ENCODE data around the gene UMAD1.

GRCh38 chr7:7699970-7700369 lies 59.4 kb downstream of the UMAD1 start:
- TF ChIP-seq POLR2AphosphoS5 (IDR thresholded peaks at IDR 0.05; ENCODE audit: insufficient read depth, low read depth, low read length) (no peak), POLR2A (IDR thresholded peaks at IDR 0.05; ENCODE audit: low read depth, low read length) (no peak), JUN (IDR thresholded peaks at IDR 0.05; ENCODE audit: borderline replicate concordance, insufficient read depth, insufficient read length, low read depth) (no peak), EZH2 (IDR thresholded peaks at IDR 0.05; ENCODE audit: borderline replicate concordance, low read depth, low read length, severe bottlenecking) (no peak), MYC (IDR thresholded peaks at IDR 0.05; ENCODE audit: low read depth, low read length) (no peak)
- TF ChIP-seq, protein P1, sequence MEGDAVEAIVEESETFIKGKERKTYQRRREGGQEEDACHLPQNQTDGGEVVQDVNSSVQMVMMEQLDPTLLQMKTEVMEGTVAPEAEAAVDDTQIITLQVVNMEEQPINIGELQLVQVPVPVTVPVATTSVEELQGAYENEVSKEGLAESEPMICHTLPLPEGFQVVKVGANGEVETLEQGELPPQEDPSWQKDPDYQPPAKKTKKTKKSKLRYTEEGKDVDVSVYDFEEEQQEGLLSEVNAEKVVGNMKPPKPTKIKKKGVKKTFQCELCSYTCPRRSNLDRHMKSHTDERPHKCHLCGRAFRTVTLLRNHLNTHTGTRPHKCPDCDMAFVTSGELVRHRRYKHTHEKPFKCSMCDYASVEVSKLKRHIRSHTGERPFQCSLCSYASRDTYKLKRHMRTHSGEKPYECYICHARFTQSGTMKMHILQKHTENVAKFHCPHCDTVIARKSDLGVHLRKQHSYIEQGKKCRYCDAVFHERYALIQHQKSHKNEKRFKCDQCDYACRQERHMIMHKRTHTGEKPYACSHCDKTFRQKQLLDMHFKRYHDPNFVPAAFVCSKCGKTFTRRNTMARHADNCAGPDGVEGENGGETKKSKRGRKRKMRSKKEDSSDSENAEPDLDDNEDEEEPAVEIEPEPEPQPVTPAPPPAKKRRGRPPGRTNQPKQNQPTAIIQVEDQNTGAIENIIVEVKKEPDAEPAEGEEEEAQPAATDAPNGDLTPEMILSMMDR (IDR thresholded peaks at IDR 0.05; ENCODE audit: extremely low read depth in 1 of 2, insufficient read depth in 1 of 2, low read depth in 1 of 2, low read length in 2 of 2): no peak
- TF ChIP-seq, protein P2, sequence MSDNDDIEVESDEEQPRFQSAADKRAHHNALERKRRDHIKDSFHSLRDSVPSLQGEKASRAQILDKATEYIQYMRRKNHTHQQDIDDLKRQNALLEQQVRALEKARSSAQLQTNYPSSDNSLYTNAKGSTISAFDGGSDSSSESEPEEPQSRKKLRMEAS (IDR thresholded peaks at IDR 0.05; ENCODE audit: insufficient read depth, insufficient read length): no peak
